HG03565 (cell line): Measurements from ENCODE around the gene DTX4.

ENCODE experiments used
- ATAC-seq: cut with Tn5 transposase; IDR thresholded peaks from one replicate; pipeline ENCODE4 v1.9.1; 2021; ENCODE audit warnings: mild to moderate bottlenecking, moderate library complexity; ENCODE audit not compliant: unreplicated experiment

The DTX4 gene

DNA sequence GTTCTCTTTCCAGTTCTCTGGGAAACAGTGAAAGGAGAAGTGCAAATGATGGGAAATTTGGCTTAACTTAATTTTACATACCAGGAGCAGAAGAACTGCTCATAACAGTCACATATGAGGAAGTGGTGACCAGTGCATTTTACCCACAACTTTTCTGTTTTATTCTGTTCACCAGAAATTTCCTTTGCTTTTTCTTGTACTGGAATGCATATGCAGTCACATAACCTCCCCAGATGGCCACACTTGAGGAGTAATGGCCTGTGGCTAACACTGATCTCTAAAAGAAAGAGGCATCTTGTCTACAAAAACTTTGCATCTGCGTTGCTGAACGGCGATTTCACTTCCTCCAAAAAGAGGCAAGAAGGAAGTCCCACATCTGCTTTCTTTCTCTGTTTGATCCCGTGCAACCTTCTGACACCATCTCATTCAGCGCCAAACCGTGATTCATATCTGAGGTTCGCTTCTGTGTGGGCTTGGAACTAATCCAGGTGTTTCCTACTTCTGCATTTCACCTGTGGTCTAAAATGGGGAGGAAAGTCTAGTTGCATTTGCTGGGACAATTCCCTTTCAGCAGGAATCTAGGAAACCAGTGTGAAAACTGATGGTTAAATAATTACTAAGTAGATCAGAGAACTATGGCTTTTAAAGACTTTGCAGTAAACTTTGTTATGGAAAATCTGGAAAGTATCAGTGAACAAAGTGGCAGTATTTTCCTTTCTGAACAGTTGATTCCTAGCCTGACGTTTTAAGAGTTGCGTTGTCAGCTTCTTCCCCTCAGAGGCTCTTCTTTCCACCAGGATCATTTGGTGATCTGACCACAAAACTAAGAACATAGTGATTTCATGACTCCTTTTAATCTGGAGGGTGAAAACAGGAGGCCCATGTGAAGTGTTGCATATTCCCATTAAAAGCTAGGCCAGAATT, 45.0 kb downstream of the DTX4 start:
- peak; percentile 85 for ATAC-seq

DNA sequence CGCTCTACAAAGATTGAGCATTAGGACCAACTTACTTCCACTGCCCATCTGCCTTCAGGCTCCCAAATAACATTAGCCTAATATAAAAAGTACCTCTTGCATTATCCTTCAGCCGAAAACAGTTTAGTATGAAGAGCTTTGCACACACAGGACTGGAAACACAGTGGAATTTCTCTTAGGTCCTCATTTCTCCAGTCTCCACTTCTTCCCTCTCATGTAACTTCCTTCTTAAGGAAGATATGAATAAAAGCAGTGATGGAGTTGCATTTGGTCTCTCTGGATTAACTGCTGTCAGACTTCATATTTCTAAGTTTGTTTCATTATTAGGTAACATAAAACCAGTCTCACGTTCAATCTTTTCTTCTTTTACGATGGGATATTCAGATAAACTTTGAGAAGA, 46.4 kb downstream of the DTX4 start:
- no peak for ATAC-seq

DNA sequence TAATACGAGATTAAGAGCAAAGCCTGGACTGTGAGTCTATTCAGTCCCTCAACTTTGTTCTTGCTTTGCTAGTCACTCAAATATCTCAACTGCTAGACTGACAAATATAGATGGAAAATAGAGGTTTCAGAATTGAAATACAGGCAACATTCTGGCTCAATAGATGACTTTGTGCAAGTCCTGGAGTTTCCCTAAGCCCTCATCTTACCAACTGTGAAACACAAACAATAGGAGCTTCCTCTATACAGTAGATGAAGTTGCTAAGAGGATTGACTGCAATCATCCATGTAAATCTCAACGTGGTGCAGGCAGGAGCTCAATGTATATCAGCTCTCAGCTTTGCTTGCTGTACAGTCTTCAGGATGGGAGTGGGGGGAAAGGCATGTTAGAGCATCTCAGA, 47.0 kb downstream of the DTX4 start:
- no peak for ATAC-seq

DNA sequence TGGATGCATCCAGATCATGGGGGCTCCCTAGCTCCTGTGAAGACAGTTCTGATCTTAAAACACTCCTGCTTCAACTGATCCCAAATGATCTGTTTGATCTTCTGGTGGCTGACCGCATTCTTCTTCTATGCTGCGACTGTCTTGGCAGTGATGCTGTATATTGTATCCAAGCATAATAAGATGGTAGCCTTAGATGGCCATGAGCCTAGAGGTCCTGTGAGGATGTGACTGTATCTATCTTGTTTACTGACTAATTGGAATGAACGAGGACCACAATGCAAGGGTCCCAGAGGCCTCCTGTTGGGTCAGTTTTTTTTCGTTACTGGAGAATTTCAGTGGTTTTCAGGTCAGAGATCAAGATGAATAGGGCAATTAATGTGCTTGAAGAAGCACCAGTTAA, 47.9 kb downstream of the DTX4 start:
- ATAC-seq: no peak

DNA sequence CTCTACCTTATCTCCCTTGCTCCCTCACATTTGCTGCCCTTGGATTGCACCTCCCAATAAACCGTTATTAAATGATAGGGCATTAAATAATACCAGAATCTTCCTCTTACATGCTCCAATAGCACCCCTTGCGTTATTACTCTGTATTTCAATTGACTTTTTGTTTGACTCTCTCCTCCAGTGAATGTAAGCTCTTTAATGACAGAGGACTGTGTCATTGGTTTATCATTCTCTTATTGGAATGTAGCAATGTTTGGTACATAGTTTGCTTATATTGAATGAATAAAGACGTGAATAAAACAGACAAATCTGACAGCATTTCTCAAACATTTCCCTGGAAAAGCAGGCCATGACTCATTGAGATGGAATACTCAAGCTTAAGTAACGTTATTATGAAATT, 49.5 kb downstream of the DTX4 start:
- ATAC-seq: no peak

DNA sequence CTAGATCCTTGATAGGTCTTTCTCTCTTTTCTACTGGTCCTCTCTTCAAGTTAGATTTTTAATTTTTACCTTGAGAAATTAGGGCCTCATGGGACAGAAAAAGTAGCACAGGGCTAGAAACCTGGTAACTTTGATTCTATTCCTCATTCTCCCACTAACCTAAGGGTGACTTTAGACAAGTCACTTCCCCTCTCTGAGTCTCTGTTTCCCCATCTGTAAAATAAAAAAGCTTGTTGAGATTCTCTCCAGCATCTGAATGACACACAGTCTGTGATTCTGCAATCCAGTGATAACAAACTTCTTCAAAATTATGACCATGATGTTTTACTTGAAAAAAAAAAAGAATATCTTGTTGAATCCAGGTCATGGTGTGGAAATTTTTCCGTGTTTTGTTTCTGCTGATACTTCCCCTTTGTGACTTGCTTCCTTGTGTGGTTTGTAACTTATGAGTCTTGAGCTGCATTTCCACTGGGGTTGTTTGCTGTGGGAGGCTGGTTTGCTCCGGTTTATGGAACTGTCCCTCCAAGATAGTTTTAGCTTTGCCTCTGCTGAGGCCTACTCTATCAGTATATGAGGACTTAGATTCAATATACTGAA, 50.6 kb downstream of the DTX4 start:
- ATAC-seq: no peak

DNA sequence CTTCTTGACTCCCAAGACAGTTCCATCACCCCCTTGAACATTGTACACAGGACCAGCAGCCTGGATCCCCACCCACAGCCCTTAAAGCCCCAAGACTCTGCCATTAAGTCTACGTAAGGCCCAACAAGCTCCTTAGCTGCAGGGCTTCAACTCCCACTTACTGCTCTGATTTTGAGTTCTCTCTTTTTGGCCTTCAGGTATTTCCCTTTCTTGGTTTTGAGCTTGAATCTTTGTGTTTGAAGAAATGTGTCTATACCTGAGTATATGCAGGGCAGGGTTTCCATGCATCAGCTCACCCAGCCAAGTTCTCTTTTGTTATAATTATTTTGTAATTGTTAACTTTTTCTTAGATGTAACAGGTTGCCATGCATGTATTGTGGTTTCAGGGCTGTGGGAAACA, 51.2 kb downstream of the DTX4 start:
- ATAC-seq: no peak

DNA sequence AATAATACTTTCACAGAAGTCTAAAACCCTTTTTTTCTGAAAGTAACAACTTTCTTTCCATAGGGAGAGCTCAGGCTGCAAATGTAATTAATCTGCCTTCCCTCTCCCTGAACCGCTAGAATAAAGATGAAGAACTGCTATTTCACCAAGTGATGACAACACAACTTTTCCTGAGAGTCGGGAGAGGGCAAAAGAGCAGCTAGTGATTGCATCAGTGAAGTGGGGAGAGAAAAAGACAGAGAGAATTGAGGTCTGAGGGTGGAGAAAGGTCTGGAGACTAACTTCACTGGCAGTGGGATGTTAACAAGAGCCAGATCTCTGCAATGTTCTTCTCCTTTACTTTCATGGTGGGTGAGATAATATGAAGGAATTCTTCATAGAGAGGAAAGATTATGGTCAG, 51.7 kb downstream of the DTX4 start:
- ATAC-seq: no peak

DNA sequence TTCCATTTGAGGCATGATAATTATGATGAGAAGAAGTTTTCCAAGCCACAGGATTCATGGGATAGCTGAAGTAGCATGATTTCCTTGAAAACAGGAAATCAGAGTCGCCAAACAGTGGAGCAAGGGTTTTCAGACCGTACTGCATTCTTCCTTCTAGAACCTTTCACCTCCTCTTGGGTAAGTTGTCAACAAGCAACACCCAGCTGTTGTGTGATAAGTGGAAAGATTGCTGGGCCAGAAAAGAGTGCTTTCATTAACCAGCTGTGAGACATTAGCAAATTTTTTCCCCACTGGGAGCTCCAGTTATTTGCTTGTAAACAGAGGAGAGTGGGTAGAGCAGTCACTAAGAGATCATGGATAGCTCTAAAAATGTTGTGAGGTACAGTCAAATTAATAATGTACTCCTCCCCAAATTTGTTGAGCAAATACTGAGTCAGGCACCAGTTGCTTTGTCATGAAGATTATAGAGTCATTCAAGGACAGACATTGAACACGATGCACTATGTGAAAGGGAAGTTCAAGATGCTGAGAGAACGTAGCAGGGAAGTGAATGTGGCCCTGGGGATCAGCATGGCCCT, 52.5 kb downstream of the DTX4 start:
- peak; percentile 22 for ATAC-seq

DNA sequence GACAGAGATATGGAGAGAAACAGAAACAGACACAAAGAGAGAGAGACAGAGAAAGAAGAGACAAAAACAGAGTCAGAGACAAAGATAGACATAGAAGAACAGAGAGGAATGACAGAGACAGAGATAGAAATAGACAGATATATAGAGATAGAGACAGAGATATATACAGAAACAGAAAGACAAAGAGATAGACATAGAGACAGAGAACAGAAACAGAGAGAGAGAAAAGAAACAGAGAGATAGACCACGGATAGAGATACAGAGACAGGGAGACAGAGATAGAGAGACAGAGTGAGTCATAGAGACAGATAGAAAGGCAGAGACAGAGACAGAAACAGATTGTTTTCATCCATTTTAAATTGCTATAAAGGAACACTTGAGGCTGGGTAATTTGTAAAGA, 53.1 kb downstream of the DTX4 start:
- peak; percentile 47 for ATAC-seq

DNA sequence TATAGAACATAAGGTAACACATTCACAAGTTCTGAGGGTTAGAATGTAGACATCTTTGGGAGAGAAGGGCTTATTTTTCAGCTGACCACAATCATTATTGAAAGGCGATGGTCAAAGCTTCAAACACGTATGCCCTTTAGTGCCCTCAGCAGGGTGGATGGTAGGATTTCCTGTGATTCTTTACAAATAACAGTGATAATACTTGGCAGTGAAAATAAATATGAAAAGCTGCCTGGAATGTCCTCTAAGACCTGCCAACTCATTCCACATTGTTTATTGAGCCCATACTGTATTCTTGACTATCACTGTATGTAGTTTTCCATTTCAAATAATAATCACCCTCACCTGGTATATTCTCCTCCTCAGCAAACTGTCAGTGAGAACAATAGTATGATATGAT, 54.5 kb downstream of the DTX4 start:
- ATAC-seq: no peak

DNA sequence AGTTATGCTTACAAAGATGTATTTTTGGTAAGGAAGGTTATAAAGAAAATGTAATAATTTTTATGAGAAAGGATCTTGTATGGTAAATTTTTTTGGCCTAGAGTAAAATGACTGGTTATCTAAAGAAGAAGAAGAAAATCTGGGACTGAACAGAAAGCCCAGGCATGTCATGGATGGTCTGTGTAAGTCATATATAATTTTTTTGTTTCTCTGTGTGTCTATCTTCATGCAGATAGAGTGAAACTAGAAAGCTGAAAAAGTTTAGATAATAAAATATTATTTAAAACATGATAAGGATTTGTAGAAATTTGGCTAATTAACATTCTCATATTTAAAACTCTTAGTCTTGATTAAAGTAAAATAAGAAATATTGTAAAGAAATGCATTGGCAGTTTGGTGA, 68.4 kb downstream of the DTX4 start:
- ATAC-seq: no peak

DNA sequence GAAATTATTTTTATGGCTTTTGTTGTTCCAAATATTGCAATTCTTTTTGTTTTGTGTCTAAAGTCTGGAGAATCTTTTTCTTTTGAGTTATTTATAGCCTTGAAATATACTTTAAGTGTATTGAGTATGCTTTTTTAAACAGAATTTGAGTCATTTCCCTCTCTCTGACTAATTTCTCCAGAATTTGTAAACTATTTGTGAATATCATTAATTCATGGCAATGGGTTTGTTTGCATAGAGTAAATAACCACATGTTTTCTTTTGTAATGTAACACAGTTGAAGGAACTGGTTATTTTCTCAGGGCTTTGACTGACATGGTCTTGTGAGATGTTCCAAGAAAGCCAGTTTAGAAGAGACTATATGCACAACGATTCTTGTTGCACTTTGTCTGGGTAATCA, 71.7 kb downstream of the DTX4 start:
- ATAC-seq: no peak

DNA sequence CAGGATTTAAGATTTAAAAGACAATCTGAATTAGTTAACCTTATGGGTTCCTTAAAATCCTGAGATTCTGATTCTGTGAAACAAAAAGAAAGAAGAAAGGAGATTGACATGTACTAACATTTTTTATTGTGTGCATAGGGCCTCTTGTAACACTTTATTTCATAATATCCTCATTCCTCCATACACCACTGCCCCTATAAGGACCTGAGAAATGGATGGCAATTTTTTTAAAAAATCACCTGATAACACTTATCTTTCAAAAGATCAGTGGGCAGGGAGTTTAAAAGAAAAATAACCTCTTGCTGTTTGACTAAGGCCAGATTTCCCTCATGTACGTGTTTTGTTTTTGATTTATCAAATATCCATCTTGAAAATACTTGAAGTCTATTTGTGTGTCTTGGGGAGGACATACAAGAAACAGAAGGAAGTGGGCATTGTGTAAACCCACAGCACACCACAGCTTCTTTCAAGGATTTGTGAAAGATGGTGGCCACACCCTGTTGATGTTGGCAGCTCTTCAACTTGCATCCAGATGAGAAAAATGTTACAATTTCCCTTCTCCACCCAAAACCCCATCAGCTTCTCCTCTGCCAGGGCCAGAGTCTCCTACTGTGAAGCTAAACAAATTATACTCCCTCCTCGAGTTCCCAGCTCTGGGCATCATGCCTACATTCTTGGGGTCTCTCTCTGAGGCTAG, 75.7 kb downstream of the DTX4 start:
- ATAC-seq: no peak

DNA sequence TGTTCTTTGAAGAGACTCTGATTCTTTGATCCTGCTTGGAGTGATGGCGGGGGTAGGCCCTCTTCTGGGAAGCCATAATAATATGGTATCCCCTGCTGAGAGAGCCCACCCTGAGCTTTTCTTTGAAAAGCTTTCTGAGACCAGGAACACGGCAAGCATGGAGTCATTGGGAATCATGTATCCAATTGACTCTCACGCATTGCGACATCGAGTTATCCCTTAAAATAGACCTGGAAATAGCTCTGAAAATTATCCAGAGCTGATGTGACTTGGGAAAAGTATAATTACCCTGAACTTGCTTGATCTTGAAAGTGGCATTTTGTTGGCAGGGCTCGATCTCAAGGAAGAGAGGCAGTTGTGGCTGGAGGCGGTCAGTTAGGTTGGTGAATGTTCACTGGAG, 77.6 kb downstream of the DTX4 start:
- no peak for ATAC-seq

DNA sequence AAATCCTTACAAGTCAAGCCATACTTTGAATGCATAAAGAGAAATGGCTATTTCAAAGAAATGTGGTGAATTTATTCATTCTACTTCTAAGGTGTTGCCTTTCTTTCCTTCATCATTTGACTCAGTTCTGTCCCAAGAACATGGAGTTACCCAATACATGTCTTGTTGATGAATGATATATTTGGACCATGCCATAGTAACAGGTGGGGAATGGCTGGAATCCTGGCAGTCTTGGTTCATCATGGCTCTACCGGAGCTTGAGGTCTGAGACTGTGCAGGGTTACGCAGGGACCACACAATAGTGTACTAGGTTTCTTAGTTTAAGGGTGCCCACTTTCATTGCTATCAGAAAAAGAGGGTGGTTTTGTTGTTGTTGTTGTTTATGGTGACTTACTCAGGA, 81.1 kb downstream of the DTX4 start:
- no peak for ATAC-seq

DNA sequence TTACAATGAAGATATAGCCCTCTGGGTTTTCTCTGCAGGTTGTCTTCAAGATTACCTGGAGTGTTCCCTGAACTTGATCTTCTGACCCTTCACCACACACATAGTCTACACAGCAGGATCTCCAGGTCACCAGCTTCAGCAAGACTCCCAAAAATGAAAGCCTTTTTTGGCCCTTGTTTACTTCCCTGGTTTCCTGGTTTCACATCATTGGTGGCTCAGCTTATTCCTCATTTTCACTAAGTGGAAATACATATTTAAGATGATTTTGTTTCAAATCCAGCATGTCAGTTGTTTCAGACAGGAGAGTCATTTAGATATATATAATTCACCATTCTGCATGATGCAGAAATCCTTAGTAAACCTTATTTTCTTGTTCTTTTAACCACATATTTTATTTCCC, 82.4 kb downstream of the DTX4 start:
- no peak for ATAC-seq

DNA sequence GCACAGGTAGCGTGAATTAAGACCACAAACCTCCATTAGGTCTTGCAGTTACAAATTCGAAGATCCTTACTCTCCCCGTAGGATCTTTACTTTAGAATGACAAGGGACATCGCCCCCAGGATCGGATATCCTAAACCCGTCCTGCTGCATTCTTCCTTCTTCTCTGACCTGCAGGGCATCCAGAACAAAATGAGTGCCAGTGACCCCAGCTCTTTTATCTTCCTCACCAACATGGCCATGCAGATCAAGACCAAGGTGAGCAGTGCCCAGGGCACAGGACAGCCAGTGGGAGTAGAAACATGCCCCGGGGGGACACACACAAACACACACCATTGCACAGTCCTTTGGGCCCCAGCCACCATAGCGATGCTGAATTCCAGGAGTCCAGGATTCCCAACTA, 83.3 kb downstream of the DTX4 start:
- ATAC-seq: no peak
